H1 (cell line): Measurements from ENCODE around the gene LGALS4. TPM values are rescaled to one million over a fixed set of nuclear protein-coding genes. Genes with fewer than 3 reads are reported as not detected.

ENCODE experiments used
- CTCF ChIA-PET: fragments of 300-600 bp; sonication (Branson Sonifier 250); formaldehyde crosslinking; loops from one replicate; lab custom pipeline; 2021; ENCODE audit not compliant: partially characterized antibody; lab: Charles Lee
- POLR2A ChIA-PET: fragments of 300-600 bp; sonication (Branson Sonifier 250); formaldehyde crosslinking; loops from one replicate; lab custom pipeline; 2021; ENCODE audit warnings: inconsistent platforms; ENCODE audit not compliant: partially characterized antibody; lab: Charles Lee
- DNase-seq, 2 experiments: peaks; one replicate each; pipeline versions ENCODE4 v3.0.0 to v3.0.0-alpha.2; 2010 to 2022; ENCODE audit warnings: low spot score in 2 of 2, low read depth in 1 of 2, mixed read lengths in 1 of 2
- FAIRE-seq: peaks from 2 replicates; lab custom pipeline; 2011; peaks lifted over from hg19 to GRCh38; lab: Jason Lieb, UNC
- H2AFZ ChIP-seq: 2 replicates; pipeline ENCODE4 v1.8.1; 2012; ENCODE audit warnings: low read length, inconsistent platforms
- H2AK5ac ChIP-seq: 2 replicates; pipeline ENCODE4 v1.6.1; 2013; ENCODE audit warnings: low read depth, low read length
- H2BK120ac ChIP-seq: replicated peaks from 2 replicates; pipeline ENCODE3; 2013; ENCODE audit warnings: low read depth, low read length, inconsistent platforms
- H2BK12ac ChIP-seq: 2 replicates; pipeline ENCODE4 v1.6.1; 2013; ENCODE audit warnings: low read depth, low read length
- H2BK15ac ChIP-seq: 2 replicates; pipeline ENCODE4 v1.6.1; 2013; ENCODE audit warnings: low read length
- H2BK20ac ChIP-seq: 2 replicates; pipeline ENCODE4 v1.6.1; 2013; ENCODE audit warnings: low read length
- H2BK5ac ChIP-seq: 2 replicates; pipeline ENCODE4 v1.6.1; 2013; ENCODE audit warnings: low read depth, low read length
- H3K14ac ChIP-seq: 2 replicates; pipeline ENCODE4 v1.6.1; 2013; ENCODE audit warnings: inconsistent platforms; ENCODE audit not compliant: insufficient read length
- H3K18ac ChIP-seq: 2 replicates; pipeline ENCODE4 v1.6.1; 2013; ENCODE audit warnings: low read length; ENCODE audit errors: extremely low read depth
- H3K23ac ChIP-seq: 2 replicates; pipeline ENCODE4 v1.6.1; 2013; ENCODE audit warnings: inconsistent platforms; ENCODE audit not compliant: insufficient read length
- H3K23me2 ChIP-seq: 2 replicates; pipeline ENCODE4 v1.6.1; 2013; ENCODE audit warnings: low read depth, low read length
- H3K27ac ChIP-seq: 2 replicates; pipeline ENCODE4 v1.6.1; 2011; ENCODE audit warnings: low read depth, low read length, inconsistent platforms
- H3K27me3 ChIP-seq, 4 experiments: replicated peaks in 1 of 4; 1 replicate in 1 of 4; 2 replicates in 3 of 4; pipeline versions ENCODE4 v1.6.1 to v1.8.1; 2011 to 2013; ENCODE audit warnings: low read length in 3 of 4, mild to moderate bottlenecking in 3 of 4, inconsistent platforms in 2 of 4, mixed read lengths in 2 of 4, moderate library complexity in 1 of 4; ENCODE audit not compliant: control insufficient read depth in 3 of 4, insufficient read depth in 3 of 4; ENCODE audit errors: extremely low read depth in 1 of 4
- H3K36me3 ChIP-seq, 4 experiments: 2 replicates each; pipeline versions ENCODE4 v1.6.1 to v1.8.1; 2011 to 2013; ENCODE audit warnings: mild to moderate bottlenecking in 4 of 4, low read length in 3 of 4, moderate library complexity in 2 of 4, control low read depth in 1 of 4, inconsistent platforms in 1 of 4; ENCODE audit not compliant: insufficient read depth in 4 of 4, control insufficient read depth in 2 of 4
- H3K4ac ChIP-seq: replicated peaks from 2 replicates; pipeline ENCODE3; 2013; ENCODE audit warnings: low read length, low read depth, mixed read lengths, inconsistent platforms; ENCODE audit not compliant: insufficient read length
- H3K4me1 ChIP-seq, 4 experiments: replicated peaks in 1 of 4; 1 replicate in 1 of 4; 2 replicates in 3 of 4; pipeline versions ENCODE4 v1.6.1 to v1.8.1; 2011 to 2013; ENCODE audit warnings: low read length in 3 of 4, inconsistent platforms in 2 of 4, mixed read lengths in 1 of 4; ENCODE audit not compliant: insufficient read depth in 4 of 4, control insufficient read depth in 3 of 4
- H3K4me2 ChIP-seq, 2 experiments: 2 replicates each; pipeline versions ENCODE4 v1.6.1 to v1.8.1; 2011 to 2013; ENCODE audit warnings: low read depth in 2 of 2, low read length in 2 of 2, control low read depth in 1 of 2, inconsistent platforms in 1 of 2, mild to moderate bottlenecking in 1 of 2; ENCODE audit not compliant: insufficient read depth in 1 of 2
- H3K4me3 ChIP-seq, 4 experiments: fragments of 200-600, 300-600 bp in 1 of 4; sonication (generic), shearing (Covaris generic), sonication (Bioruptor Twin) in 1 of 4; 2 replicates each; pipeline versions ENCODE4 v1.5.1 to v1.8.1; 2011 to 2016; ENCODE audit warnings: low read length in 4 of 4, low read depth in 3 of 4, control low read depth in 2 of 4, inconsistent platforms in 2 of 4, mild to moderate bottlenecking in 2 of 4, mixed read lengths in 1 of 4, moderate library complexity in 1 of 4; ENCODE audit not compliant: insufficient read depth in 2 of 4; ENCODE audit errors: extremely low read depth in 1 of 4
- H3K56ac ChIP-seq: replicated peaks from 2 replicates; pipeline ENCODE3; 2013; ENCODE audit warnings: low read depth, mild to moderate bottlenecking, mixed read lengths, low read length, inconsistent platforms; ENCODE audit not compliant: insufficient read length
- H3K79me1 ChIP-seq: 2 replicates; pipeline ENCODE4 v1.6.1; 2013; ENCODE audit warnings: low read depth, low read length, control low read depth
- H3K79me2 ChIP-seq, 2 experiments: 2 replicates each; pipeline versions ENCODE4 v1.6.1 to v1.8.1; 2012 to 2013; ENCODE audit warnings: low read length in 2 of 2, mild to moderate bottlenecking in 2 of 2, inconsistent platforms in 1 of 2; ENCODE audit not compliant: insufficient read depth in 2 of 2, control insufficient read depth in 1 of 2
- H3K9ac ChIP-seq, 4 experiments: replicated peaks in 1 of 4; 1 replicate in 1 of 4; 2 replicates in 3 of 4; pipeline versions ENCODE4 v1.6.1 to v1.8.1; 2011 to 2013; ENCODE audit warnings: low read depth in 3 of 4, low read length in 3 of 4, control low read depth in 2 of 4, mild to moderate bottlenecking in 2 of 4, moderate library complexity in 2 of 4, inconsistent platforms in 1 of 4; ENCODE audit errors: extremely low read depth in 1 of 4
- H3K9me3 ChIP-seq, 2 experiments: 2 replicates each; pipeline versions ENCODE4 v1.6.1 to v1.8.1; 2012 to 2013; ENCODE audit warnings: mild to moderate bottlenecking in 2 of 2, moderate library complexity in 2 of 2, control low read depth in 1 of 2, inconsistent platforms in 1 of 2, low read depth in 1 of 2, low read length in 1 of 2, mixed read lengths in 1 of 2; ENCODE audit not compliant: insufficient read depth in 2 of 2
- H4K20me1 ChIP-seq, 2 experiments: replicated peaks in 1 of 2; 2 replicates each; pipeline versions ENCODE3 to v1.8.1; 2011 to 2013; ENCODE audit warnings: inconsistent platforms in 2 of 2, low read length in 2 of 2, mild to moderate bottlenecking in 1 of 2; ENCODE audit not compliant: insufficient read depth in 2 of 2, control insufficient read depth in 1 of 2
- H4K5ac ChIP-seq: 2 replicates; pipeline ENCODE4 v1.6.1; 2013; ENCODE audit warnings: low read length, low read depth, mixed read lengths, inconsistent platforms; ENCODE audit not compliant: insufficient read length
- H4K8ac ChIP-seq: 2 replicates; pipeline ENCODE4 v1.8.0; 2013; ENCODE audit warnings: mild to moderate bottlenecking, moderate library complexity, low read length, inconsistent platforms; ENCODE audit not compliant: insufficient read depth; ENCODE audit errors: extremely low read depth
- H4K91ac ChIP-seq: replicated peaks from 2 replicates; pipeline ENCODE3; 2013; ENCODE audit warnings: low read length, mixed read lengths, inconsistent platforms; ENCODE audit not compliant: insufficient read length
- ASH2L ChIP-seq: fragments of 200-600, 300-600 bp; sonication (generic); IDR thresholded peaks from one replicate; pipeline ENCODE4 v1.7.1; 2017; ENCODE audit warnings: low read length
- BACH1 ChIP-seq: IDR thresholded peaks from 2 replicates; pipeline ENCODE4 v1.6.1; 2012; ENCODE audit warnings: low read length, improper control_type of control experiment
- EGR1 ChIP-seq: IDR thresholded peaks from 2 replicates; pipeline ENCODE4 v1.6.1; 2011; ENCODE audit warnings: low read depth, low read length, borderline replicate concordance
- EP300 ChIP-seq, 2 experiments: IDR thresholded peaks; 1 replicate in 1 of 2; 2 replicates in 1 of 2; pipeline ENCODE4 v1.6.1; 2011 to 2012; ENCODE audit warnings: low read depth in 2 of 2, low read length in 2 of 2, mild to moderate bottlenecking in 2 of 2, borderline replicate concordance in 1 of 2, inconsistent platforms in 1 of 2, moderate library complexity in 1 of 2
- HDAC2 ChIP-seq, 2 experiments: fragments of 300-600 bp in 1 of 2; sonication (generic) in 1 of 2; IDR thresholded peaks; 2 replicates each; pipeline ENCODE4 v1.6.1; 2011 to 2012; ENCODE audit warnings: low read depth in 2 of 2, low read length in 2 of 2, mild to moderate bottlenecking in 2 of 2, moderate library complexity in 2 of 2, borderline replicate concordance in 1 of 2, inconsistent platforms in 1 of 2
- POLR2A ChIP-seq, 2 experiments: IDR thresholded peaks; 1 replicate in 1 of 2; 2 replicates in 1 of 2; pipeline ENCODE4 v1.6.1; 2011; ENCODE audit warnings: low read depth in 2 of 2, low read length in 2 of 2, mild to moderate bottlenecking in 2 of 2; ENCODE audit errors: control extremely low read depth in 1 of 2
- SP1 ChIP-seq: IDR thresholded peaks from 2 replicates; pipeline ENCODE4 v1.6.1; 2011; ENCODE audit warnings: low read depth, low read length
- SUZ12 ChIP-seq: fragments of 200-600 bp; sonication (generic); IDR thresholded peaks from 2 replicates; pipeline ENCODE4 v1.6.1; 2012; ENCODE audit warnings: mild to moderate bottlenecking, inconsistent platforms, low read length, moderate library complexity, mixed read lengths
- TAF1 ChIP-seq: IDR thresholded peaks from 2 replicates; pipeline ENCODE4 v1.6.1; 2011; ENCODE audit warnings: mild to moderate bottlenecking, low read depth, low read length
- WGBS, 2 experiments: shearing (Covaris generic) in 1 of 2; methylation state at CpG; one replicate each; pipeline versions ENCODE4 v1.1.6 to v1.1.7; 2013 to 2015; ENCODE audit warnings: low lambda C conversion rate in 2 of 2, mixed read lengths in 2 of 2, inconsistent platforms in 1 of 2, low coverage in 1 of 2, missing lambda C conversion rate in 1 of 2; ENCODE audit not compliant: insufficient replicate concordance in 2 of 2, insufficient coverage in 1 of 2, insufficient read length in 1 of 2; ENCODE audit errors: extremely low coverage in 1 of 2, missing lambda C conversion rate in 1 of 2; 5-methylcytosine and 5-hydroxymethylcytosine counted together
- polyA plus RNA-seq, 7 experiments: library from polyadenylated mRNA; depleted of rRNA in 3 of 7; stranded (reverse) in 5 of 7; unstranded in 2 of 7; fragments of >200 nt in 5 of 7; fragments of 200-250 nt in 2 of 7; gene quantifications; 1 replicate in 5 of 7; 2 replicates in 1 of 7; 4 replicates in 1 of 7; pipeline versions ENCODE4 v1.2.1 to v1.2.3, GENCODE V29; 2011 to 2013; ENCODE audit warnings: missing spikeins in 2 of 7, mixed read lengths in 2 of 7
- total RNA-seq: library from RNA; stranded (reverse); fragmentation: NEBNext Ultra II Directional; extraction: Animal tissue kit (Norgen Biotek cat#: 25700); gene quantifications from 2 replicates; pipeline ENCODE4 v1.2.1, GENCODE V29; 2021

The LGALS4 gene
- total and polyA plus RNA-seq, 2 of the 8 experiments (the other 6 are each of a cell fraction or from before 2014, with no cell fraction given), result 0.32 to 0.37 TPM

GRCh38 chr19:38851622-38852230 is 39.0 kb upstream of the LGALS4 start:
- Histone ChIP-seq H3K9me3 (peaks cover 0 to 7% of the 10 kb centered on the region in 2 experiments; a peak in 1 of 4 replicates), H3K27ac (peak overlapping the region; percentile 70), H3K4ac (peak overlapping the region; percentile 94), H3K4me1 (peaks cover 2 to 16% (median 11%) of the 10 kb centered on the region in 4 experiments), H3K14ac (no peak overlapping the region), H2BK5ac (no peak overlapping the region), H2BK20ac (no peak overlapping the region), H3K9ac (peak overlapping the region in 3 of 4 experiments; percentile 48 to 78 (median 67); a peak in 5 of 7 replicates), H2BK12ac (peak overlapping the region; percentile 68; the same call in 1 of the 2 replicates), H3K36me3 (peaks cover 7 to 22% (median 11%) of the 10 kb centered on the region in 4 experiments), H2BK120ac (no peak overlapping the region), H4K20me1 (peaks cover 8 to 13% of the 10 kb centered on the region in 2 experiments), H2AK5ac (no peak overlapping the region), H2BK15ac (no peak overlapping the region), H3K23ac (no peak overlapping the region), H3K4me3 (peak overlapping the region; percentile 67 to 87 (median 72)), H3K18ac (peak overlapping the region; percentile 32; the same call in 1 of the 2 replicates), H3K79me1 (peaks cover 9% of the 10 kb centered on the region; the same call in 1 of the 2 replicates), H4K91ac (peak overlapping the region; percentile 93), H3K27me3 (no peaks in the 10 kb centered on the region), H4K8ac (peak overlapping the region; percentile 94), H3K4me2 (peak overlapping the region; percentile 96 to 97), H3K79me2 (peaks cover 22 to 24% of the 10 kb centered on the region in 2 experiments), H3K56ac (no peak overlapping the region), H3K23me2 (peaks cover 22% of the 10 kb centered on the region), H4K5ac (peak overlapping the region; percentile 47), H2AFZ (0 out of 2 replicates have a peak overlapping the region, but pooled peaks have one; percentile 19)
- FAIRE-seq (no peak), DNase-seq (peak; percentile 69 to 94)
- CTCF ChIA-PET, result interaction anchor here (0.5 to 4.3 kb wide), 7 partner anchors 11 to 41 kb away, joined by 3 to 21 read pairs (median 3); partner anchors contain the start of gene ECH1
- POLR2A ChIA-PET, result interaction anchor here (0.6 to 4.5 kb wide), 21 partner anchors 9 to 565 kb away, joined by 3 to 65 read pairs (median 5); partner anchors contain the start of genes ECH1, MRPS12, RINL and SARS2
- WGBS, 2 experiments, result 4% methylated on average over 21 of the region's 67 CpGs; no CpG with 5 or more reads in 1 of the 2 experiments
- TF ChIP-seq SP1 (peak; percentile 25; the same call in 1 of the 2 replicates), BACH1 (no peak), POLR2A (IDR thresholded peaks at IDR 0.05; ENCODE audit: control extremely low read depth in 1 of 2, low read depth in 2 of 2, low read length in 2 of 2) (peak; percentile 40 to 71; a peak in 2 of 3 replicates), HDAC2 (IDR thresholded peaks at IDR 0.05; ENCODE audit: borderline replicate concordance in 1 of 2, low read depth in 2 of 2, low read length in 2 of 2) (0 out of 4 replicates have a peak, but pooled peaks of 1 of the 2 experiments have one; percentile 37), SUZ12 (no peak), ASH2L (peak; percentile 28), EP300 (IDR thresholded peaks at IDR 0.05; ENCODE audit: borderline replicate concordance in 1 of 2, low read depth in 2 of 2, low read length in 2 of 2) (peak in 1 of 2 experiments; percentile 34; a peak in 1 of 3 replicates), TAF1 (peak; percentile 51; the same call in 1 of the 2 replicates), EGR1 (peak; percentile 87; the same call in 1 of the 2 replicates)
